ENCODE results near the gene NTSR1. TPM values are rescaled to one million over a fixed set of nuclear protein-coding genes. Genes with fewer than 3 reads are reported as not detected.
A peak's percentile ranks its signal among the peaks of the same experiment; 100 is the strongest.

The NTSR1 gene
- total and polyA plus RNA-seq, 4 donors, result 1.3 to 6.1 (median 3.9) TPM

DNA sequence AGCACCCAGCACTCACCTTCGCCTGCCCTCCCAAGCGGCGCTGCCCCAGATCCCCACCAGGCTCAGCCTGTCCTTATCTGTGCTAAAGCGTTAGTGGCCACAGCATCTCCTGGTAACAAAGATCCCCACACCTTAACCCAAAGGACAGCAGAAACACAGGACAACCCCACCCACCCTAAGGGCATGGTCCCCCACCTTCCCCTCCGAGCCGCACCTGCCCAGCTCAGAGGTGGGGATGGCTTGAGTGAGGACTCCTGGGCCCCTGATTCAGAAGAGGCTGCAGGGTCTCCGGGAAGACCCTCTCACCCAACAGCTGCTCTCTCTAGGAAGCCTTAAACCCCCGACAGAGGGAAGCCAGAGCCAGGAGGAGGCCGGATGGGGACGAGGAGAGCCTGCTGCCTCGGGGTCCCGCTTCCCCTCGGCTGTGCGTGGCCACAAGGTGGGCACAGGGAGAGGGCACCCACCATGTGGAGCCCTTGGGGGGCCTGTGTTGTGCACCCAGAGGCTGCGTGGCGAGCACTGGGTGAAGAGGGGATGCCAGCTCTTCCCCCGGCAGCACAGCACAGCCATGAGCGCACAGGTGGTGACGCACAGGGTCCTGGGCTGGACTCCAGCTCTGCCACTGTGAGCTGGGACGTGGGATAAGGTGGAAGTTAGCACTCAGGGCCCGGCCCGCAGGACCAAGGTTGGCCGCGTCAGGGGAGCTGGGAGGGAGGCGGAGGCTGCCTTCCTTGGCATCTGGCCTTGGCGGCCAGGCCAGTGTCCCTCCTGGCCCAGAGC is 55.7 kb downstream of the NTSR1 start:
- Histone ChIP-seq H3K36me3 (ENCODE audit: control insufficient read depth, insufficient read depth, low read length) (peaks cover 19% of the 10 kb centered on the region), H3K27me3 (ENCODE audit: control insufficient read depth, insufficient read depth, low read length) (no peaks in the 10 kb centered on the region), H3K9me3 (ENCODE audit: control insufficient read depth, insufficient read depth, low read length) (no peaks in the 10 kb centered on the region), H3K4me3 (ENCODE audit: low read depth, low read length) (no peak overlapping the region), H3K27ac (ENCODE audit: low read depth, low read length) (no peak overlapping the region), H3K4me1 (ENCODE audit: control insufficient read depth, insufficient read depth, low read length) (peaks cover 45% of the 10 kb centered on the region)
- DNase-seq (ENCODE audit: low read depth in 4 of 6, low spot score in 6 of 6), result no peak
- 85% methylated on average over 19 of the region's 26 CpGs for WGBS (ENCODE audit: insufficient coverage)

DNA sequence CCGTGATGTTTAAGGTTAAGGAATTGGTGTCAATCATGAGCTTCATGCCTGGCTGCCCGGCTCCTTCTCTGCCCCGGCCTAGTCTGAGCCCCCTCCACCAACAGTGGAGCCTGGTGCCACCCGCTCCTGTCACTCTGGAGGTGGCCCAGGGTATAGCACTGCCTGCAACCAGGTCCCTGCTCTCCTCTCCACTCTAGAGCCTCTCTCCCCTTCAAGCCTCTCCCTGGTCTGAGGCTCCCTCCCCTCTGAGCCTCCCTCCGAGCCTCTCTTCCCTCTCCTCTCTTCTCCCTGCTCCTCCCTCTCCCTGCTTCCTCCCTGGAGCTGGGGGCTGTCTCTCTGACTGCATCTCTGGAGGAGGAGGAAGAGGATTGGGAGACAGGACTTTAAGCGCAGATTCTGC is 56.4 kb downstream of the NTSR1 start:
- H3K27me3 ChIP-seq (ENCODE audit: control insufficient read depth, insufficient read depth, low read length), result no peaks in the 10 kb centered on the region
- H3K9me3 ChIP-seq (ENCODE audit: control insufficient read depth, insufficient read depth, low read length), result no peaks in the 10 kb centered on the region
- no peak for DNase-seq (ENCODE audit: low read depth in 4 of 6, low spot score in 6 of 6)
- H3K36me3 ChIP-seq (ENCODE audit: control insufficient read depth, insufficient read depth, low read length), result peaks cover 19% of the 10 kb centered on the region
- peaks cover 50% of the 10 kb centered on the region for H3K4me1 ChIP-seq (ENCODE audit: control insufficient read depth, insufficient read depth, low read length)
- H3K4me3 ChIP-seq (ENCODE audit: low read depth, low read length), result no peak overlapping the region
- no peak overlapping the region for H3K27ac ChIP-seq (ENCODE audit: low read depth, low read length)
- 86% methylated on average over 6 of the region's 6 CpGs for WGBS (ENCODE audit: insufficient coverage)

DNA sequence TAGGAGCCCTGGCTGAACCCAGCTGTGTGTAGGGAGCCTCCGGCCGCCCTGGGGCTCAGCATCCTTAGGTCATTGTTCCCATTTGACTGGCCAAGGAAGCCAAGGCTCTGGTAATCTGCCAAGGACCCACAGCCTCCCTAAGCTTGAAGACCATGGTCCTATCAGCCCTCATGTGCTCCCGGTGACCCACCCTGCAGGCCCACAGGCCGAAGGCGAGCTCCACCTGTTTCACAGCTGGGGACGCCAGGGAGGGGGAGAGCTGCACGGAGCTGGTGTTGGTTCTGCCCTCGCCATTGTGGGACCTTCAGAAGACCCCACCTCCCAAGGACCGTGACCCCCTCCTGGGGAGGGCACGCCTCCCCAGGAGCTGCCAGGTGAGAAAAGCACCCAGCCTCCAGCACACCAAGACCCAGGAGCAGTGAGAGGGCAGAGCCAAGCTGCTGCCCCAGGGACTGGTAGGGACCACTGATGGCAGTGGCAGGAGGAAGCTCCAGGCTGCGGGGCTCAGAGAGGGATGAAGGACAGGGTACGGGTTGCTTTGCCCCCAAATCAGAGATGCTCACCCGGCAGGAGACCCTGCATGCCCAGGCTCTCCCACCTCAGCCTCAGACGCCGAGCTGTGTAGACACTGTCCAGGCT is 56.9 kb downstream of the NTSR1 start:
- WGBS (ENCODE audit: insufficient coverage), result 78% methylated on average over 11 of the region's 15 CpGs
- H3K4me3 ChIP-seq (ENCODE audit: low read depth, low read length), result no peak overlapping the region
- no peaks in the 10 kb centered on the region for H3K9me3 ChIP-seq (ENCODE audit: control insufficient read depth, insufficient read depth, low read length)
- DNase-seq (ENCODE audit: low read depth in 4 of 6, low spot score in 6 of 6), result no peak
- H3K27ac ChIP-seq (ENCODE audit: low read depth, low read length), result no peak overlapping the region
- H3K36me3 ChIP-seq (ENCODE audit: control insufficient read depth, insufficient read depth, low read length), result peaks cover 18% of the 10 kb centered on the region
- no peaks in the 10 kb centered on the region for H3K27me3 ChIP-seq (ENCODE audit: control insufficient read depth, insufficient read depth, low read length)
- H3K4me1 ChIP-seq (ENCODE audit: control insufficient read depth, insufficient read depth, low read length), result peaks cover 48% of the 10 kb centered on the region

DNA sequence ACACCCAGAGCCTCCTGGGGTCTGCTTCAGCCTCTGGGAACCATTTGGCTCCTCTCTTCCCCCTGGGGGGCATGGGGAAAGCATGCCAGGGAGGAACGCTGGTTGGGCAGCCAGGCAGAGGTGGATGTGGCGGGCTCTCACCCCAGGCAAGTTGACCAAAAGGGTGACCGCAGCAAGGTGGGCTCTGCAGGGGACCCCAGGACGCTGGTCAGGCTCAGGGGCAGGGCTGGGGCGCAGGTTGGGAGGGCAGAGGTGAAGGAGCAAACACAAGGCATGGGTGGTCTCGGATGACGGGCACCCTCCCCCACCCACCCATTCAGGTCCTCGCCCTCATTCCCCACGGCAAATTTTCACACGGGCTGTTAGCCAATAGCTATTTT is 57.4 kb downstream of the NTSR1 start:
- Histone ChIP-seq H3K4me1 (ENCODE audit: control insufficient read depth, insufficient read depth, low read length) (peaks cover 46% of the 10 kb centered on the region), H3K27ac (ENCODE audit: low read depth, low read length) (no peak overlapping the region), H3K4me3 (ENCODE audit: low read depth, low read length) (no peak overlapping the region), H3K27me3 (ENCODE audit: control insufficient read depth, insufficient read depth, low read length) (no peaks in the 10 kb centered on the region), H3K36me3 (ENCODE audit: control insufficient read depth, insufficient read depth, low read length) (peaks cover 13% of the 10 kb centered on the region), H3K9me3 (ENCODE audit: control insufficient read depth, insufficient read depth, low read length) (no peaks in the 10 kb centered on the region)
- no peak for DNase-seq (ENCODE audit: low read depth in 4 of 6, low spot score in 6 of 6)
- WGBS (ENCODE audit: insufficient coverage), result 58% methylated on average over 2 of the region's 10 CpGs

DNA sequence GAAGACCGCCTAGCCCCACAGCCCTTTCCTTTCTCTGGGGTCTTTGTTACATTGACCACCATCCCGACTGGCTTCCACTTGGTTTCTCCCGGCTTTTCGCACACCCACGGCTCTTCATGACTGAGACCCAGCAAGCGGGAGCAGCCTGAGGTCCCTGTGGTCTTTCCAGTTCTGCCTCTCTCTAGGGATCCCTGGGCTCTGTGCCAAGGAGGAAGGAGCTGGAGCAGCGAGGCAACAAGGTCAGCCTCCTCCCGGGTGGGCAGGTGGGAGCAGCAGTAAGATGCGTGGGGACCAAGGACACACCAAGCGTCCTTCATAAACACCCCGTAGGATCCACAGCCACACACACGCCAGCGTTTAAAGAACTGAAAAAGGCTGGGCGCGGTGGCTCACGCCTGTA is 58.1 kb downstream of the NTSR1 start:
- no peaks in the 10 kb centered on the region for H3K9me3 ChIP-seq (ENCODE audit: control insufficient read depth, insufficient read depth, low read length)
- WGBS (ENCODE audit: insufficient coverage), result 67% methylated on average over 16 of the region's 16 CpGs
- peaks cover 46% of the 10 kb centered on the region for H3K4me1 ChIP-seq (ENCODE audit: control insufficient read depth, insufficient read depth, low read length)
- H3K36me3 ChIP-seq (ENCODE audit: control insufficient read depth, insufficient read depth, low read length), result peaks cover 11% of the 10 kb centered on the region
- H3K4me3 ChIP-seq (ENCODE audit: low read depth, low read length), result no peak overlapping the region
- H3K27ac ChIP-seq (ENCODE audit: low read depth, low read length), result no peak overlapping the region
- DNase-seq (ENCODE audit: low read depth in 4 of 6, low spot score in 6 of 6), result no peak
- no peaks in the 10 kb centered on the region for H3K27me3 ChIP-seq (ENCODE audit: control insufficient read depth, insufficient read depth, low read length)

DNA sequence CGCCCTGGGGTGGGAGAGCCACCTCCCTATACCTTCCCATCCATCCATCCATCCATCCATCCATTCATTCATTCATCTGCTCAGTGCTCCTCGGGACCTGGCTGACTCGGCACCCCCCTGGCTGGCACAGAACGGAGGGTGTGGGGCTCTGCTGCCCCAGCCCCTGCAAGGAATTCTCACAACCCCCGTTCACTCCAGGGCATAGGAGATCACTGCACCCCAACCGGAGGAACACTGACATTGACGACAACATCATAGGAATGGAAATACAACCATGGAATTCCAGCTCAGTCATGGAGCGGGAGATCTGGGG is 59.6 kb downstream of the NTSR1 start:
- H3K27ac ChIP-seq (ENCODE audit: low read depth, low read length), result no peak overlapping the region
- no peak overlapping the region for H3K4me3 ChIP-seq (ENCODE audit: low read depth, low read length)
- no peaks in the 10 kb centered on the region for H3K9me3 ChIP-seq (ENCODE audit: control insufficient read depth, insufficient read depth, low read length)
- 71% methylated on average over 7 of the region's 8 CpGs for WGBS (ENCODE audit: insufficient coverage)
- DNase-seq (ENCODE audit: low read depth in 4 of 6, low spot score in 6 of 6), result no peak
- H3K27me3 ChIP-seq (ENCODE audit: control insufficient read depth, insufficient read depth, low read length), result no peaks in the 10 kb centered on the region
- H3K36me3 ChIP-seq (ENCODE audit: control insufficient read depth, insufficient read depth, low read length), result peaks cover 6% of the 10 kb centered on the region
- peaks cover 56% of the 10 kb centered on the region for H3K4me1 ChIP-seq (ENCODE audit: control insufficient read depth, insufficient read depth, low read length)

DNA sequence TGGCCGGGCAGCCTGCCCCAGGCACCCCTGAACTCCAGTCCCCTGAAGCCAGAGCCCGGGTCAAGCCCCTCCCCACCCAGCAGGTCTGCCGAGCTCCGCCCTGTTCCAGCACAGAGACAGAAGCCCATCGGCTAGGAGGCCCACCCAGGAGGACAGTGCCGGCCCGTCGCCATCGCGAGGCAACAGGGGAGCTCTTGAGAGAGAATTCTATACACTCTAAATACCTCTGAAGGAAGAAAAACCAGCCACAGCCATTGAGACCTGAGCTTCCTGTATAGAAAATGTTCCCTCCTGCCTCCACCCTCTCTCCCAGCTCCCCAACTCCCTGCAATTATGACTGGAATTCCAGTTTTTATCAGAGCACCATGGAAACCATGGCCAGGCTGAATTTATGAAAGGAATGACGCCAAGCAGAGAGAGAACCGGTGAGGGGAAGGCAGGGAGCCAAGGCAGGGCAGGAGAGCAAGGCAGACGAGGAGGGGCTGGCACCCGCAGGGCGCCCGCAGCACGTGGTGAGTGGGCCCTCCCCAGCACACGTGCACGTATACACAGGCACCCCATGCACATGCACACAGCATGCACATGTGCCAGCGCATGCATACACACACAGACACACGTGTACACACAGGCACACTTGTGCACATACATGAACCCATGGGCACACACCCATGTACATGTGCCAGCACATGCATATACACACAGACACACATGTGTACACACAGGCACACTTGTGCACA is 60.1 kb downstream of the NTSR1 start:
- Histone ChIP-seq H3K9me3 (ENCODE audit: control insufficient read depth, insufficient read depth, low read length) (no peaks in the 10 kb centered on the region), H3K4me1 (ENCODE audit: control insufficient read depth, insufficient read depth, low read length) (peaks cover 61% of the 10 kb centered on the region), H3K36me3 (ENCODE audit: control insufficient read depth, insufficient read depth, low read length) (peaks cover 6% of the 10 kb centered on the region), H3K4me3 (ENCODE audit: low read depth, low read length) (no peak overlapping the region), H3K27me3 (ENCODE audit: control insufficient read depth, insufficient read depth, low read length) (peaks cover 2% of the 10 kb centered on the region), H3K27ac (ENCODE audit: low read depth, low read length) (peak overlapping the region; percentile 54)
- DNase-seq (ENCODE audit: low read depth in 4 of 6, low spot score in 6 of 6), result peak in 3 of 6 donors; percentile 33 to 89 (median 86)
- WGBS (ENCODE audit: insufficient coverage), result 20% methylated on average over 21 of the region's 21 CpGs

DNA sequence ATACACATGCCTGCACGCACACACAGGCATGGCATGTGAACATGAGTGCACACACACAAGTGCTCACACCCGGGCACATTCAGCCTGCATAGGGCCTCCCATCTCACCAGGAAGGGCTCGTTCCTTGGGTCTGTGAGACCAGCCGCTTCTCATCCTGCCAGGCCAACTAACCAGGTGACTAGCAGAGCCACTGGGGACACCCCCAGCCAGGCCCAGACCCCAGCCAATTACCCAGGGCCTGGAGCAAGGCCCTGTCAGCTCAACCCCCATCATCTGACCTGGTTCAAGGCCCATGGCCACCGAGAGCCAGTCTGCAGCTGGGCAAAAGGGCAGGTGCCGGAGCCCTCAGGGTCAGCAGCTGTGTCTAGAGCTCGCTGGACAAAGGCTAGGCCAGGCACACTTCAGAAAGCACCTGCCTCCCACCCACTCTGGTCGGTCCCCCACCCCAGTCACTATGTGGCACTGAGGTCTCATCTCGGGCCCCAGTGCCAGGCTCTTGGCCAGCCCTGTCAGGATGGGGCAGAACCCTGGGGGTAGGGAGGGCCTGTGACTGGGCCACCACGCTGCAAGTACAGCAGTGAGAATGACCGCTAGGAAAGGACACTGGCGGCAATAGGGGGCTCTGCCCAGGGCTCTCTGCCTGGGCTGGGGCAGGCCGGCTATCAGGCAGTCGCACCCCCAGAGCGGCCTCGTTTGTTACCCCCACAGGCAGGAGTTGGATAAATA is 60.9 kb downstream of the NTSR1 start:
- H3K27ac ChIP-seq (ENCODE audit: low read depth, low read length), result no peak overlapping the region
- DNase-seq (ENCODE audit: low read depth in 4 of 6, low spot score in 6 of 6), result no peak
- peaks cover 69% of the 10 kb centered on the region for H3K4me1 ChIP-seq (ENCODE audit: control insufficient read depth, insufficient read depth, low read length)
- peaks cover 4% of the 10 kb centered on the region for H3K27me3 ChIP-seq (ENCODE audit: control insufficient read depth, insufficient read depth, low read length)
- WGBS (ENCODE audit: insufficient coverage), result 91% methylated on average over 14 of the region's 16 CpGs
- H3K9me3 ChIP-seq (ENCODE audit: control insufficient read depth, insufficient read depth, low read length), result no peaks in the 10 kb centered on the region
- H3K4me3 ChIP-seq (ENCODE audit: low read depth, low read length), result no peak overlapping the region
- H3K36me3 ChIP-seq (ENCODE audit: control insufficient read depth, insufficient read depth, low read length), result peaks cover 6% of the 10 kb centered on the region

DNA sequence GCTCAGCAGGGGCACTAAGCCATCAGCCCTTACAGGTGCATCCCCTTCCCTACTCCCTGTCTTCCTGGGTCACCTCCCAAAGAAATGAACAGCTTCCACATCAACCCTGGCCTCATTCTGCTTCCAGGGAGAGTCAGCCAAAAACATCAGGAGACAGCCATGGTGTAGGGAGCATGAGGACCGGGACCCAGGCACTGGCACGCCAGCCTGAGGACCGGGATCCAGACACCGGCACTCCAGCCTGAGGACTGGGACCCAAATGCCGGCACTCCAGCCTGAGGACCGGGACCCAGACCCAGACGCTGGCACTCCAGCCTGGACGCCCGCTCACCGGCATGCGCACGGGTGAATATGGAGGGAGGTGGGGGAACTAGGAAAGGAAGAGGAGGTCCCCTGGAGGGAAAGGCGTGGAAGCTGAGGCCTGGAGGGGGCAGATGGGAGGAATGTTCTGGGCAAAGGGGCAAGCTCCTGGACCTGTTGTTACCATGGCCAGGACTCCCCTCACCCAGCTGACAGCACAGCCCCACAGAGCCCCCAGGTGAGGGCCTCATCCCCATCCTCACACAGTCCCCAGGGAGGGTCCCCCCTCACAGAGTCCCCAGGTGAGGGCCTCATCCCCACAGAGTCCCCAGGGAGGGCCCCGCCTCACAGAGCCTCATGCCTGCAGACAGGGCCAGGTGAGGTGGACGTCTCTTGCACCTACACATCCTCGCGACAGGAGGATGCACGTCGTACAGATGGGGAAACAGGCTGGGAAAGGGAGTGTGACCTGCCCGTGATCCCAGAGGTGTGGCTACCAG is 61.7 kb downstream of the NTSR1 start:
- DNase-seq (ENCODE audit: low read depth in 4 of 6, low spot score in 6 of 6), result no peak
- Histone ChIP-seq H3K4me3 (ENCODE audit: low read depth, low read length) (no peak overlapping the region), H3K9me3 (ENCODE audit: control insufficient read depth, insufficient read depth, low read length) (no peaks in the 10 kb centered on the region), H3K27ac (ENCODE audit: low read depth, low read length) (no peak overlapping the region), H3K4me1 (ENCODE audit: control insufficient read depth, insufficient read depth, low read length) (peaks cover 77% of the 10 kb centered on the region), H3K36me3 (ENCODE audit: control insufficient read depth, insufficient read depth, low read length) (no peaks in the 10 kb centered on the region), H3K27me3 (ENCODE audit: control insufficient read depth, insufficient read depth, low read length) (peaks cover 4% of the 10 kb centered on the region)
- 97% methylated on average over 19 of the region's 20 CpGs for WGBS (ENCODE audit: insufficient coverage)

Data from spinal cord (tissue), 10 donors.